ENCODE results near the gene ZNF213.

GRCh38 chr16:3137267-3137666 lies 2.4 kb downstream of the ZNF213 start:
- TF ChIP-seq CTCF (IDR thresholded peaks at IDR 0.05) (no peak), POLR2AphosphoS5 (IDR thresholded peaks at IDR 0.05; ENCODE audit: low read depth, low read length) (no peak), TCF7L2 (IDR thresholded peaks at IDR 0.05; ENCODE audit: low read depth, low read length) (no peak)

Measured in Panc1 (cell line).